SU-DHL-6 (cell line): ENCODE measurements around the gene TMEM225B.

Experiments
- EZH2phosphoT487 ChIP-seq: fragments of 200-600 bp; sonication (generic), shearing (Covaris generic); conservative IDR thresholded peaks from 2 replicates; pipeline ENCODE4 v1.6.1; 2018; ENCODE audit warnings: mild to moderate bottlenecking, antibody characterized with exemption, low read length, moderate library complexity, mixed read lengths
- TF ChIP-seq, protein P1 (sequence below): fragments of 200-600 bp; sonication (generic); IDR thresholded peaks from one replicate; pipeline ENCODE4 v1.5.1; 2017; ENCODE audit warnings: antibody characterized with exemption, mild to moderate bottlenecking, low read length, moderate library complexity; ENCODE audit not compliant: insufficient read depth, poor library complexity, severe bottlenecking

DNA sequence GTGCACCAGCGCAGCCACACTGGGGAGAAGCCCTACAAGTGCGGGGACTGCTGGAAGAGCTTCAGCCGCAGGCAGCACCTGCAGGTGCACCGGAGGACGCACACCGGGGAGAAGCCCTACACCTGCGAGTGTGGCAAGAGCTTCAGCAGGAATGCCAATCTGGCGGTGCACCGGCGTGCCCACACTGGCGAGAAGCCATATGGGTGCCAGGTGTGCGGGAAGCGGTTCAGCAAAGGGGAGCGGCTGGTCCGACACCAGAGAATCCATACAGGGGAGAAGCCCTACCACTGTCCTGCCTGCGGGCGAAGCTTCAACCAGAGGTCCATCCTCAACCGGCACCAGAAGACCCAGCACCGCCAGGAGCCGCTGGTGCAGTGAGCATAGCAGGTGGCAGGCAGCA is 31.6 kb downstream of the TMEM225B start:
- TF ChIP-seq, protein P1, sequence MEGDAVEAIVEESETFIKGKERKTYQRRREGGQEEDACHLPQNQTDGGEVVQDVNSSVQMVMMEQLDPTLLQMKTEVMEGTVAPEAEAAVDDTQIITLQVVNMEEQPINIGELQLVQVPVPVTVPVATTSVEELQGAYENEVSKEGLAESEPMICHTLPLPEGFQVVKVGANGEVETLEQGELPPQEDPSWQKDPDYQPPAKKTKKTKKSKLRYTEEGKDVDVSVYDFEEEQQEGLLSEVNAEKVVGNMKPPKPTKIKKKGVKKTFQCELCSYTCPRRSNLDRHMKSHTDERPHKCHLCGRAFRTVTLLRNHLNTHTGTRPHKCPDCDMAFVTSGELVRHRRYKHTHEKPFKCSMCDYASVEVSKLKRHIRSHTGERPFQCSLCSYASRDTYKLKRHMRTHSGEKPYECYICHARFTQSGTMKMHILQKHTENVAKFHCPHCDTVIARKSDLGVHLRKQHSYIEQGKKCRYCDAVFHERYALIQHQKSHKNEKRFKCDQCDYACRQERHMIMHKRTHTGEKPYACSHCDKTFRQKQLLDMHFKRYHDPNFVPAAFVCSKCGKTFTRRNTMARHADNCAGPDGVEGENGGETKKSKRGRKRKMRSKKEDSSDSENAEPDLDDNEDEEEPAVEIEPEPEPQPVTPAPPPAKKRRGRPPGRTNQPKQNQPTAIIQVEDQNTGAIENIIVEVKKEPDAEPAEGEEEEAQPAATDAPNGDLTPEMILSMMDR, result no peak
- TF ChIP-seq EZH2phosphoT487, result no peak
